Fibroblast of lung (primary cell): ENCODE measurements around the gene MYBPC2.

ENCODE experiments used
- EZH2 ChIP-seq: IDR thresholded peaks from 2 replicates; pipeline ENCODE4 v1.5.1; 2012; ENCODE audit warnings: low read length, control low read depth, mild to moderate bottlenecking; ENCODE audit errors: missing control alignments
- TF ChIP-seq, protein P1 (sequence below), 2 donors: IDR thresholded peaks in 1 of 2; conservative IDR thresholded peaks in 1 of 2; 1 replicate in 1 of 2; 2 replicates in 1 of 2; pipeline ENCODE4 v1.5.1; 2011 to 2012; ENCODE audit warnings: low read length in 2 of 2, control low read depth in 1 of 2, inconsistent platforms in 1 of 2, low read depth in 1 of 2, mild to moderate bottlenecking in 1 of 2

DNA sequence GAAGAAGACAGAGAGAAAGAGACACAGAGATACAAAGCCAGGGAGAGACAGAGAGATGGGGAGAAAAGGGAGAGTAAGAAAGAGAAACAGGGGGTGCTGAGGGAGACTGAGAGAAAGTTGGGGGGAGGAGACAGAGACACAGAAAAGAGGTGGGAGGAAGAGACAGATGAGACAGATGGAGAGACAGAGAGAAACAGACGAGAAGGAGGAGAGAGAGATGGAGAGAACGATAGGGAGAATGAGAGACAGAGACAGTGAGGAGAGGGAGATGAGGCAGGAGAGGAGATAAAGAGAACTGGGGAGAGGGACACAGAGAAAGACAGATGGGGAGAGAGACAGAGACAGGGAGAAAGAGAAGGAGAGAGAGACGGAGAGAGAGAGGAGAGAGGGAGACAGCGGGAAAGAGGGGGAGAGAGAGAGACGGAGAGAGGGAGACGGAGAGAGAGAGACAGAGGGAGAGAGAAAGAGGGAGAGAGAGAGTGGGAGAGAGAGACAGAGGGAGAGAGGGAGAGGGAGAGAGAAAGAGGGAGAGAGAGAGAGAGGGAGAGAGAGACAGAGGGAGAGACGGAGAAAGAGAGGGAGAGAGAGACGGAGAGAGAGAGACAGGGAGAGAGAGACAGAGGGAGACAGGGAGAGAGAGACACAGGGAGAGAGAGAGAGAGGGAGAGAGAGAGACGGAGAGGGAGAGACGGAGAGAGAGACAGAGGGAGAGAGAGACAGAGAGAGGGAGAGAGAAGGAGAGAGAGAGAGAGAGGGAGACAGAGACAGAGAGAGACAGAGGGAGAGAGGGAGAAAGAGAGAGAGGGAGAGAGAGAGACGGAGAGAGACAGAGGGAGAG lies 65.7 kb downstream of the MYBPC2 start:
- TF ChIP-seq, protein P1, sequence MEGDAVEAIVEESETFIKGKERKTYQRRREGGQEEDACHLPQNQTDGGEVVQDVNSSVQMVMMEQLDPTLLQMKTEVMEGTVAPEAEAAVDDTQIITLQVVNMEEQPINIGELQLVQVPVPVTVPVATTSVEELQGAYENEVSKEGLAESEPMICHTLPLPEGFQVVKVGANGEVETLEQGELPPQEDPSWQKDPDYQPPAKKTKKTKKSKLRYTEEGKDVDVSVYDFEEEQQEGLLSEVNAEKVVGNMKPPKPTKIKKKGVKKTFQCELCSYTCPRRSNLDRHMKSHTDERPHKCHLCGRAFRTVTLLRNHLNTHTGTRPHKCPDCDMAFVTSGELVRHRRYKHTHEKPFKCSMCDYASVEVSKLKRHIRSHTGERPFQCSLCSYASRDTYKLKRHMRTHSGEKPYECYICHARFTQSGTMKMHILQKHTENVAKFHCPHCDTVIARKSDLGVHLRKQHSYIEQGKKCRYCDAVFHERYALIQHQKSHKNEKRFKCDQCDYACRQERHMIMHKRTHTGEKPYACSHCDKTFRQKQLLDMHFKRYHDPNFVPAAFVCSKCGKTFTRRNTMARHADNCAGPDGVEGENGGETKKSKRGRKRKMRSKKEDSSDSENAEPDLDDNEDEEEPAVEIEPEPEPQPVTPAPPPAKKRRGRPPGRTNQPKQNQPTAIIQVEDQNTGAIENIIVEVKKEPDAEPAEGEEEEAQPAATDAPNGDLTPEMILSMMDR (conservative IDR thresholded peaks at IDR 0.05 in 1 of 2, IDR thresholded peaks at IDR 0.05 in 1 of 2; ENCODE audit: low read depth in 1 of 2, low read length in 2 of 2), result no peak
- TF ChIP-seq EZH2, result no peak
